Measurements from ENCODE around the gene XAGE1B.
"Not testable (repeated sequence)": the region's sequence is repeated elsewhere in the genome, so short reads cannot be mapped to it uniquely, and the experiment has no call there.

Gene XAGE1B

GRCh38 chrX:52516987-52517325 is at the start of gene XAGE1B:
TSS of gene XAGE1B (minus strand) at chrX:52517063. CDS start at chrX:52515527, 1,536 bp downstream.
- DNase-seq (ENCODE audit: low read depth): not testable (repeated sequence)

- no peak for DNase-seq (ENCODE audit: low read depth)
These were observed 46.2 kb upstream of the XAGE1B start for GRCh38 chrX:52563105-52563504.

GRCh38 chrX:52558140-52558539 is 41.3 kb upstream of the XAGE1B start:
- DNase-seq (ENCODE audit: low read depth): no peak

GRCh38 chrX:52556741-52557140 is 39.9 kb upstream of the XAGE1B start:
- no peak for DNase-seq (ENCODE audit: low read depth)

GRCh38 chrX:52553995-52554642 is 37.3 kb upstream of the XAGE1B start:
- DNase-seq (ENCODE audit: low read depth): no peak

- not testable (repeated sequence) for DNase-seq (ENCODE audit: low read depth)
These were observed 31.9 kb upstream of the XAGE1B start for GRCh38 chrX:52548769-52549168.

- no peak for DNase-seq (ENCODE audit: low read depth)
These were observed 27.4 kb upstream of the XAGE1B start for GRCh38 chrX:52544147-52544840.

GRCh38 chrX:52542311-52542710 is 25.4 kb upstream of the XAGE1B start:
- no peak for DNase-seq (ENCODE audit: low read depth)

GRCh38 chrX:52541051-52541450 is 24.2 kb upstream of the XAGE1B start:
- not testable (repeated sequence) for DNase-seq (ENCODE audit: low read depth)

- DNase-seq (ENCODE audit: low read depth): not testable (repeated sequence)
These were observed 515 bp downstream of the XAGE1B start for GRCh38 chrX:52516110-52516986.

- DNase-seq (ENCODE audit: low read depth): not testable (repeated sequence)
These were observed 5.7 kb downstream of the XAGE1B start for GRCh38 chrX:52511126-52511525.

GRCh38 chrX:52509916-52510315 is 6.9 kb downstream of the XAGE1B start:
- no peak for DNase-seq (ENCODE audit: low read depth)

- no peak for DNase-seq (ENCODE audit: low read depth)
These were observed 9.5 kb downstream of the XAGE1B start for GRCh38 chrX:52507331-52507730.

GRCh38 chrX:52504551-52504950 is 12.3 kb downstream of the XAGE1B start:
- DNase-seq (ENCODE audit: low read depth): no peak

- not testable (repeated sequence) for DNase-seq (ENCODE audit: low read depth)
These were observed 15.5 kb downstream of the XAGE1B start for GRCh38 chrX:52501362-52501761.

- not testable (repeated sequence) for DNase-seq (ENCODE audit: low read depth)
These were observed 20.5 kb downstream of the XAGE1B start for GRCh38 chrX:52496419-52496772.

- not testable (repeated sequence) for DNase-seq (ENCODE audit: low read depth)
These were observed 21.1 kb downstream of the XAGE1B start, which contains the start of gene XAGE1A for GRCh38 chrX:52495545-52496418. TSS of gene XAGE1A (plus strand) at chrX:52495808. CDS start at chrX:52497362, 1,554 bp downstream.

GRCh38 chrX:52471301-52471700 is 45.6 kb downstream of the XAGE1B start:
- not testable (repeated sequence) for DNase-seq (ENCODE audit: low read depth)

Measured in stimulated activated CD8-positive, alpha-beta memory T cell treated with anti-CD3 and anti-CD28 coated beads, Interleukin-15, amount 100 ng/mL, for 1 hour (primary cell).